Suppressor macrophage (primary cell): ENCODE results near the gene RAB25.

Experiments
- DNase-seq, 4 experiments: peaks; one replicate each; pipeline ENCODE4 v3.0.0-alpha.2; 2020 to 2022

Gene RAB25

GRCh38 chr1:156117414-156118176, 56.6 kb downstream of the RAB25 start:
- DNase-seq = no peak

- peak in 1 of 4 experiments; percentile 18 for DNase-seq
Measured at GRCh38 chr1:156118177-156118868, 57.4 kb downstream of the RAB25 start.

GRCh38 chr1:156119503-156120209, 58.7 kb downstream of the RAB25 start:
- DNase-seq = peak; percentile 86 to 94 (median 92)
